Stimulated activated CD4-positive, alpha-beta T cell treated with anti-CD3 and anti-CD28 coated beads, Interleukin-2, amount 100 ng/mL, for 4 hours (primary cell): ENCODE results near the gene CFAP54.

ENCODE experiments used
- DNase-seq: peaks from one replicate; pipeline ENCODE4 v3.0.0-alpha.2; 2020; ENCODE audit warnings: low read depth

CFAP54 gene

DNA sequence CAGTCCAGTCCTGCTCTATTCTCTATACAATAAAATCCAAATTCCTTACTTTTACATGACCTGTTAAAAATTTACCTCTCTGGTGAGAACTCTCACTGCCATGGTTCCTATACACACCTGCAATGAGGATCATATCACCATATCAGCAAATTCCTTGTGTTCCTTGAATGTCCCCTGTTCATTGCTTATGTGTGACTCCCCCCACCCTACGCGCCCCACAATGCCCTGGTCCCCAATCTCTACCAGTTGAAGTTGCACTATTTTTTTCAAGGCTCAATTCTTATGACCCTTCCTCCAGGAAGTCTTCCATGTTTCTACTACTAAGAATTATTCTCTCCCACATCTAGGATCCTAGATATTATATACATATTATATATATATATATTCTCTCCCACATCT is 335.5 kb downstream of the CFAP54 start:
- DNase-seq: no peak

DNA sequence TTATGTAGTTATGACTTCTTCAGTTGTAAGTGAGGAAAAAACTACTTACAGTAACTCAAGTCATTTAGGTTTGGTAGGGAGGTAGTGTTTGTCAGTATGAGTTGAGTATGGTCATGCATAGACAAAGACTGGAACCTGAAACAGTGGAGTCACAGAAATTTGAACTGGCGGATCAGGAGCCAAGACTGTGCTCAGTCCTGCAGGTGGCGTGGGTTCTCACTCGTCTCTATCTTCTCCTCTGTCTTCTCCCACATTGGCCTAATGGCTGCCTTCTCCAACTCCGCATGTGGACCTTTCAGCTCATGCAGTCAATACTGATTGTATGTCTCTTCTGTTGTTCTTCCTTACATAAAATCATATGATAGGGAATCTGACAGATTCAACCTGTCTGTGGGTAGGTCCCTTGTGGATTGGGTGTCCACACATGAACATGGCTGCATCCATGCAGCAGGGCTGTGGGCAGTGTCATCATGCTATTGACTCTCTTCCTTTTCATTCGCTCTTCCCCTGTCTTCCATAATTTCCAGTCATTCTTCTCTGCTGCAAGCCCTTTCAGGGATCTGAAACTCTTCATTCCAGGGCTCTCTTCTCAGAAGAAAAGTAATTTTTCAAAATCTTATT is 338.9 kb downstream of the CFAP54 start:
- no peak for DNase-seq

DNA sequence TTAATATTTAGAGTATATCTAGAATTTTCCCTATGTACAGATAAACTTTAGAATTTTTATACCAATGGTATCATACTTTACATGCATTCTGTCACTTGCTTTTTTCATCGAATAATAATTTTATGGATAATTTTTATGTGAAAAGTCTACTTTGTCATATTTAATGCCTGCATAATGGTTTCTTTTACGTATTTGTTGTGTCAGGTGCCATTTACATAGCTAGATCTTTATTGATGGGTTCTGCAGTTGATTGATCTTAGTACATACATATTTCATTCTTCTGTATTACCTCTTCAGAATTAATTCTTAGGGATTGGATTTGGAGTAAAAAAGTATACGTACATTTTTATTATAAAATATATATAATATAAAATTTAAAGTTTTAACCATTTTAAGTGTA is 340.0 kb downstream of the CFAP54 start:
- no peak for DNase-seq

DNA sequence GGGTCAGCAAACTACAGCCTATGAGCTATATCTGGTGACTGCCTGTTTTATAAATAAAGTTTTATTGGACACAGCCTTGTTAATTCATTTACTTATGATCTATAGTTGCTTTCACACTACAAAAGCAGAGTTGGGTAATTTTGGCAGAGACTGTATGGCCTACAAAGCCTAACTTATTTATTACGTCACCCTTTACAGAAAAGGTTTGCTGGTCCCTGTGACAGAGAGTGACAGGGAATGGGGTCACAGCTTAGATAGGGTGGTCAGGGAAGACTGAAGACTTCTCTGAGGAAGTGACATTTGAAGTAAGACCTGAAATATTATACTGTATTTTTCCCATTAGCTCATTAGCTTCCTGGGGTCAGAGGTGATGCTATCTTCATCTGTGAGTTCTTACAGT is 342.0 kb downstream of the CFAP54 start:
- DNase-seq: no peak

DNA sequence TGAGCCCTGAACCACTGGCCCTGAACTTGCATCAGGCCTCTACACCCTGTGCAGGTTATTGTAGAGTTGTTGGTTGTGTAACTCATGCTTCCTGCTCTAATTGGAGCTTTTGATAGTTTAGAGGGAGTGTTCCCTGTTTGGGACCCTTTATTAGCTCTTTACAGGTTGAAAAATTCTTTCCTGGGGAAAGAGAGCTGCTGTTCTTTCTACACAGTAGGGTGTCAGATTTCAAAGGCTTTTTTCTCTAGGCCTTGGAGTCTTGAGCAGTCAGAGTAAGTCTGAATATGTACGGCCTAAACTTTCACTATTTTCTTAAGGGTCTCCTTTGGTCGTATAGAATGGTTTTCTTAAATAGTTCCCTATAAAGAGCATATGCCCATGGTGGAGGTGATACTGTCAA is 356.9 kb downstream of the CFAP54 start:
- DNase-seq: no peak

DNA sequence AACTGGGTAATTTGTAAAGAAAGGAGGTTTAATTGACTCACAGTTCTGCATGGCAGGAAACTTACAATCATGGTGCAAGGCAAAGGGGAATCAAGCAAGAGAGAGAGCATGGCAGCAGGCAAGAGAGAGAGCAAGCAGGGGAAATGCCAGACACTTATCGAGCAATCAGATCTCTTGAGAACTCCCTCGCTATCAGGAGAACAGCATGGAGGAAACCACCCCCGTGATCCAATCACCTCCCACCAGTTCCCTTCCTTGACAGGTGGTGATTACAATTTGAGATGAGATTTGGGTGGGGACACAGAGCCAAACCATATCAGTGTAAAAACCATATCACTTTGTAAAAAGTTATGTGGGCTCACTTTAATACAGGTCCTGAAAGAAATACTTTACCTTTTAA is 361.3 kb downstream of the CFAP54 start:
- DNase-seq: no peak

DNA sequence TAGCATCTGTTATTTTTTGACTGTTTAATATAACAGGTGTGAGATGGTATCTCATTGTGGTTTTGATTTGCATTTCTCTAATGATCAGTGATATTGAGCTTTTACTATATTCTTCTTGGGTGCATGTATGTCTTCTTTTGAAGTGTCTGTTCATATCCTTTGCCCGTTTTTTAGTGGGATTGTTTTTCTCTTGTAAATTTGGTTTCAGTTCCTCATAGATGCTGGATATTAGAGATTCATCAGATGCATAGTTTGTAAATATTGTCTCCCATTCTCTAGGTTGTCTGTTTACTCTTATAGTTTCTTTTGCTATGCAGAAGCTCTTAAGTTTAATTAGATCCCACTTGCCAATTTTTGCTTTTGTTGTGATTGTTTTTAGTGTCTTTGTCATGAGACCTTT is 368.8 kb downstream of the CFAP54 start:
- DNase-seq: no peak

DNA sequence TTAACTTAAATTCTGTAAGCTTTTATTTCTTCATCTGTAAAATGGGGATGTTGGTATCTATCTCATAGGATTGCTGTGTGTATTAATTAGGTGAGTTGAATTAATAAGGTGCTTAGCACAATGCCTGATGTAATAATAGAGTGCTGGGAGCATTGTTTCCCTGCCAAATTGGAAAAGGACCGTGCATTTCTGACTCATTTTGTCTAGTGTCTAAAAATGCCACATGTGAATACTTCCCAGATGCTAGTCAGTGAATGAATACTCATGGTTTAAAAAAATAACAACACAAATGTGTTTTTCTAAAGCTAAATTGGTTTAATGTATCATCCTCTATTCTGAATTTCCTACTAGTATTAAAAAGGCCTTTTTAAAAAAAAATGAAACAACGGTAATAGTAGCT is 372.3 kb downstream of the CFAP54 start:
- DNase-seq: no peak

DNA sequence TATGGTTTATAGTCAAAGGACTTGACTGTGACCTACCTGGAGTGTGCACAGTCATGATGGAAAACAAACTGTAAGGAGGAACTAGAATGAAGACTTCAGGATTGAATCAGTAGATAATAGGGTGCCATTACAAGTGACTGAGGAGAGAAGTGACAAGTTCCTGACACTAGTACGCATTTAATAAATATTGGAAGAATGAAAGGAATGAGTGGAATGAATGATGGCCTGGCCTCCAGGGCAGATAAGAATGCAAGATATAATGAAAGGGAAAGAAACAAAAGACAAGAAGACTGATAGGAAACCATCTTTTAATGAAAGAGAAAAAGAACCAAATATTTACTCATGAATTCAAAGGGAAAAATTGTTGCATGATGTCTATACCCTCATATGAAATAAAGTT is 372.9 kb downstream of the CFAP54 start:
- DNase-seq: no peak

DNA sequence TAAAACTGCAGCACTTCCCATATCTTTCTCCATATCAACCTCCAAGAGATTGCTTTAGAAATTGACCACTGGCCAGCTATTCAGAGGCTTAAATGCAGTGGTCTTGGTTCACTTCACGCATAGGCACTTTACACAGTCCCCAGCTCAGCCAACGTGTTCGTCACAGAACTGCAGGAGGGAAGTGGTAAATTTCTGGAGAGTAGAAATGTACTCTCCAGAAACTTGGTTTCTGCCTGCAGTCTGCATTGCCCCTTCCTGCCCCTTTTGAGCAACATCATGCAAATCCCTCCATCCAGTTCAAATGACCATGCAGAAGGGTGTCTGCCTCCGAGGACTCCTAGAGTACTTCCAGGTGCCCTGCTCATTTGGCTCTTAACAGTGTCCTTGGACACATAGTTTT is 375.0 kb downstream of the CFAP54 start:
- DNase-seq: no peak

DNA sequence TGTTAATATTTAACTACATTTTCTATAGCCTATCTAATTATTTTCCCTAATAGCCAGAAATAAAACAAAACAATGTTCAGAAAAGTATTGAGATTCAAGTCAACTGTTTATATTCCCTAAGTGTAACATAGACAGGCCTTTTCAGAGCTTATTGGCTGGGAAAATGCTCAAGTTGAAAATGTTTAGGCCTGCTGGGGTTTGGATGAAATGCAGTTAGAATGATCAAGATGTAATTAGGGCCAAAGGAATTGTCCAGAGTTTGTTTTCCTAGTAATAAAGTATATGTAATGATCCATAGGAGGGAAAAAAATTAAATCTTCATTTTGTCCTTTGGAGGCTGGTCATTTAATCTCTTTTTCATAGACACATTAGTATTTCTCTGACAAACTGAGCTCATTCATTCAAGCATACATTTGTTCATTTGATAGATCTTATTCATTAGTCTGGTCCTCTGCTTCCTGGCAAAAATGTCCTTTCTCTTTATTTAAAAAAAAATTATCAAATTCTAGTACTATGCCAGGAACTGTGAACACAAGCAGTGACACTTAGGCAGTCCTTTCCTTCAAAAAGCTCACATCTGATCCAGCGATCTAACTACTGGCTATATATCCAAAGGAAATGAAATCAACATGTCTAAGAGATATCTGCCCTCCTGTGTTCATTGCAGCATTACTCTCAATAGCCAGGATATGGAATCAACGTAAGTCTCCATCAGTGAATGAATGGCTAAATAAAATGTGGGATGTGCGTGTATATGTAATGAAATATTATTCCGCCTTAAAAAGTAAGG is 377.6 kb downstream of the CFAP54 start:
- DNase-seq: no peak

DNA sequence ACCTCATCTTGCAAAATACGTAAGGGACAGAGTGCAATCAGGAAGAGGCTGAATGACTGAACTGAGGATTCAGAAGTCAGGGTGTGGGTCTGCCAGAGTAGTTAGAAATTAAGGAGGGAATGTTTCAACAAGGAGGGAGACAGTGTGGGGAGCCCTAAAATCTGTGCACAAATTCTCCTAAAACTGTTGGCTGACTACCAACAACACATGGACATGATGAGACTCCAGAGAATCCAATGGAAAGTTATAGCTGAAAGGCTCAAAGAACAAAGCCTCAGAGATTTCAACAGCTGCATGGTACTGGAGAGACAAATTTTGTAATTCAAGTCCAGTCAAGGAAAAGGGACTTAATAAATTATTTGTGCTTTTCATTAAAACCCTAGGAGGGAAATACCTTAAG is 381.6 kb downstream of the CFAP54 start:
- DNase-seq: no peak

DNA sequence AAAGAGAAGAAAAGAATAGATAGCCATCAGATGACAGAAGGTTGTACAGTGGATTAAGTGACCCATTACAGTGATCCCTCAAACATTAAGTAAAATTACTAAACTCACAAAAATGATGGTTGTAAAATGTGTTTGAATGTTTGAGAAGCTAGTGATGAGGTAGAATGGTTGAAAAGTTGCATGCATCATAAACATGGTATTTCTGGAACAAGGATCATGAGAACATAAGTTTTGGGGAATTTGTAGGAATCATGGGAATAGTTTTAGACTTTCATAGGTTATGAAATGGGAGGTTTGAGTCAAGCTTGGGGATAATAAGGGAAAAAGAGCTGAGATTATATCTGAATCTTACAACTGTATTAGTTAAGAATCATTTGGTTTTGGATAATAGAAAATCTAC is 383.6 kb downstream of the CFAP54 start:
- DNase-seq: no peak

DNA sequence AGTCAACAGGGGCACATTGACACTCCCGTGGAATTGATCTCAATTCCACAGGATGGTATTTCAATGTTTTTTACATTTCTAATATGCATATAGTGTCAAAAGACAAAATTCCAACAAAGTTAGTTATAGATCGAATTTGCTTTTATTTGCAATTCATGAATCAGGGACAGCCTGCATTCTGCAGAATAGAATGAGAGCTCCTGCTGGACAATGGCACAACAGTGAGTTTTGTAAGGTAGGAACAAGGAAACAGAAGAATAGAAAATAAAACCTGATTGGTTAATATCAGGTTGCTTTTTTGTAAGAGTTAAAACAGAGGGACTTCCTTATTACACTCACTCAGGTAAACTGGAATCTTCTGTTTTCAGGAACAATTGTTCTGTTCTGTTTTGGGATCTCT is 384.8 kb downstream of the CFAP54 start:
- no peak for DNase-seq

DNA sequence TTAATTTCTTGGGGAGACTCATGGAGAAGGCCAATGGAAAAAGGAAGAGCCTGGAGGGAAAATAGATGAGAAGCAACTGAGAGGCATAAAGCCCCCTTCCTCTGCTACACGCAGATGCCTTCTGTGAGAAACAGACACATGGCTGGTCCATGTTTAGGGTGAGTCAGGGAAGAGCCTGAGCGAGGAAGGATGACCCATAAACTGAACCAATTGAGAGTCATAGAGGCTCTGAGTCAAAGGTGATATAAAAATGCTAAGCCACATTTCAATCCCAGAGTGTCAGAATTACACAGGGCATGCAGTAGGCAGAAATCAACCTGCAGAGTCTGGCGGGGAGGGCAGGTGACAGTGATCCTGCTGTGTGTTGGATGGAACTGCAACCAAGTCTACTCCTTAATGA is 387.6 kb downstream of the CFAP54 start:
- no peak for DNase-seq

DNA sequence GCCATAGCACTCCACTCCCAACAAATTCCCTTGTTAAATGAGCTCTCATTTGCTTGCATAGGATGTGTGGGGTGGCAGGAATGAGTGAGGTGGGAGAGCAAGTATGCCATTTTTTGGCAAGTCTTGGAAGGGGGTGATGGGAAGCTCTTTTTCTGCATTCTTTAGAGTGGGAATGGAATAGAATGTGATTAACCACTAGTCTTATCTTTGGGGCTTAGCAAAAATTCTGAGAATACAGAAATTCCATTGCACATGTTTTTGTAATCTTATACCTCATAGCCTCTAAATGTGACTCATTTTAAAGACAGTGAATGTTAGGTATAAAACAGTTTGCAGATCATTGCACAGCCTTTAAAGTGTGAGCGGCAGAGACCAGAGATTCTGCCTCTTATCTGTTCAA is 389.3 kb downstream of the CFAP54 start:
- DNase-seq: no peak

DNA sequence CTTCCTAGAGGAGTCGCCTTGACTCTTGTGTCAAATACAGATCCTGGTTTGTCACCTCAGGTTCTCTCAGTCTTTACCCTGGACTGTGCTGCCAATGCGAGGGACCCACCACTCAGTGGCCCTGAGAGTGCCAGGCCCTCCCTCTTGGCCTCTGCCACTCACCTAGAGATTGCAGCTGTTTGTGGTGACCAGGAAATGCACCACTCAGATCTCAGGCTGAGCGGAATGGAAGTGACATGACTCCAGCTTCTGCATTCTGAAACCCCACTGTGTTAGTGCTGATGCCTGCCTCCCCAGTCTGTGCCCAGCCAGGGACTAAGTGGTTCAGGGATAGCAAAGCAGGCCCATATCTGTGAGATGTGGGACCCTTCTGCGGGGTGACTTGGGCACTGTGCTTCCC is 389.9 kb downstream of the CFAP54 start:
- DNase-seq: no peak

DNA sequence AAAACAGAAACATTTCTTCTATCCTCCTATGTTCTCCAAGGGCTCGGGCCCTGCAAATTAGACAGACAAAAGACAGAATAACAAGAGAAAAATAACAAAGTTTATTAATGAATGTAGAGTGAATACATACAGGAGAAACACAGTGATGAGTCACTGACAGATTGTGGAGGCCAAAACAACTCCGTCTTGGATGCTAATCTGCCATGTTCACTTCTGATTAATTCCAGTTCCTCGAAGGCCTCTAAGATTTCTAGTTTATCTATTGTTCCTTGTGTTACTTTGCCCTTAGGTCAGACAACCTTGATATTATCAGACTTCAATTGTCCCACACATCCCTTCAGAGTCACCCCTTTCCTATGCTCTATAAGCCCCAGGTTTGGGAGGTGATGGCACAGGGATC is 390.8 kb downstream of the CFAP54 start:
- no peak for DNase-seq

DNA sequence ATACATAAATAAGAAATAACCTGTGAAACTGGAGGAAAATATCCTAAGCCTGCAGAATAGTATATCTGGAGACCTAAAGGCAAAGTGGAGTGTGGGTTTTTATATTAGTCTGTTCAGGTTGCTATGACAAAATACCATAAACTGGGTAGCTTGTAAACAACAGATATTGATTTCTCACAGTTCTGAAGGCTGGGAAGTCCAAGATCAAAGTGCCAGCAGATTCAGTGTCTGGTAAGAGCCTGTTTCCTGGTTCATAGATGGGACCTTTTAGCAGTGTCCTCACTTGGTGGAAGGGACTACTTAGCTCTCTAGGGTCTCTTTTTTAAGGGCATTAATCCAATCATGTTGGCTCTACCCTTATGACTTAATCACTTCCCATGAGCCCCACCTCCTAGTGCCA is 392.2 kb downstream of the CFAP54 start:
- DNase-seq: no peak

DNA sequence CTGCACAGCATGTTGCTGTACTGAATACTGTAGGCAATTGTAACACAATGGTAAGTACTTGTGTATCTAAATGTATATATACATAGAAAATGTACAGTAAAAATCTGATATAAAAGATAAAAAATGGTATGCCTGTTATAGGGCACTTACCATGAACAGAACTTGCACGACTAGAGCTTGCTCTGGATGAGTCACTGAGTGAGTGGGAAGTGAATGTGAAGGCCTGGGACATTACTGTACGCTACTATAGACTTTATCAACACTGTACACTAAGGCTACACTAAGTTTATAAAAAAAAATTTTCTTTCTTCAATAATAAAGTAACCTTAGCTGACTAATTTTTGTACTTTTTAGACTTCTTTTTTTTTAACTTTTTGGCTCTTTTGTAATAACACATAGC is 393.5 kb downstream of the CFAP54 start:
- DNase-seq: no peak

DNA sequence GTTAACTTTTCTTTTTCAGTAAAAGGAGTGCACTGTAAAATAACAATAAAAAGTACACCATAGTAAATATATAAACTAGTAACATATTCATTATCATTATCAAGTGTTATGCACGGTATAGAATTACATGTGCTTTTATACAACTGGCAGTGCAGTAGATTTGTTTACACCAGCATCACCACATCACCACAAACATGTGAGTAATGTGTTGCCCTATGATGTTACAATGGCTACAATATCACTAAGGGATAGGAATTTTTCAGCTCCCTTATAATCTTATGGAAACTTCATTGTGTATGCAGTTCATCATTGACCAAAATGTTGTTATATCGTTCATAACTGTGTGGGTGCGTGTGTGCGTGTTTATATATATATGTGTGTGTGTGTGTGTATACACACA is 394.2 kb downstream of the CFAP54 start:
- DNase-seq: no peak

DNA sequence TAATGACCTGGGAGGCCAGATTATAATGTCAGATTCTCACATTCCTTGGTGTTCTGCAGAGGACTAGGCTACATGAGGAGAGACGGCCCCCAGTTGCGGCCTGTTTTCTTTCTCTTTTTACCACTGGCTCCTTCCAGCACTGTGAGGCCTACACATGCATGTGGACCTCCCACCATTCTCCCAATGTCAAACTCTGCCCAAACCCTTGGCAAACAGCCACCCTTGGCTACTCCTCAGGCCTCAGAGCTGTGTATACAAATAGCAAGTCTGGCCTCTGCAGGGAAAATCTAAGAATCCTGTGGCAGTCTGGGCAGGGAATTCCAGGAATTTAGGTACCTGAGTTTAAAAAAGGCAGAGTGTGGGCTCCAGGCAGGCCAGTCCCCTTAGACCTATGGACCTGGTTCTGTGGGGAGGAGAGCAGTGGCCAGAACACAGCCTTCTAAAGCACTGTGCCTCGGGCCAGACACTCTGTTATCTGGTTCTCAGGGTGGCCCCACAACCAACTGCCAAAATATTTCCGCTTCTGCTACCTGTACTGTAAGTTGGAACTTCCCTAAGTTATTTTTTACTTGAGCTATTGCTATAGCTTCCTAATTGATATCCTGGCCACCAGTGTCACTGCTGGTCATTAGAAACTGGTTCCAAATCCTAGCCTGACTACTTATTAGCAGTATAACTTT is 397.8 kb downstream of the CFAP54 start:
- DNase-seq: no peak

DNA sequence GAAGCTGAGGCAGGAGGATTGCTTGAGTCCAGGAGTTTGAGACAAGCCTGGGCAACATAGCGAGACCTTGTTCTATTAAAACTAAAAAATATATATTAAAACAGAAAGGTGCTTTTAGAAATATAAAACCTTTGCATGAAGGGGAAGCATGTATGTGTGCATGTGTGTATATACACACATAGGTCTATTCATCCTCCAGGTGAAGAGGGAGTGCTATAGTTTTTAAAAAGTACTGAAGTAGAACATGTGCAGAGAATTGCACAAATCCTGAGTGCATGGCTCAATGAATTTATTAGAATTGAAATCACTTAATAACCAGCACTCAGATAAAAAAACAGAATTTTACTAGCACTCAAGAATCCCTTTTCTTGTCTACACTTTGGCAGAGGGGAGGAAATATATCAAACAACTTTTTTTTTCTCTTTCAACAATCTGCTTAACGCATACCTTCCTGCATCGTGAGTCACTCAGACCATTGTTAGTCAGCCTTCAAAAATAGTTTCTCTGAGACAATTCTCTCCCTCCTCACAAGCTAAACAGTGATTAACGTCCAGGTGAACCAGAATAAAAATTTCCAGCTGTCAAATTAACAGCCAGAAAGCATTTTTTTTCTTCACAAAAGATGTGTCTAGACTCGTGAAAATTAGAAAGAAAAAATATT is 400.0 kb downstream of the CFAP54 start:
- no peak for DNase-seq
